MG63 (cell line): Measurements from ENCODE around the gene PROM1. TPM values are rescaled to one million over a fixed set of nuclear protein-coding genes. Genes with fewer than 3 reads are reported as not detected.

Experiments used
- DNase-seq: peaks from one replicate; pipeline ENCODE4 v3.0.0-alpha.2; 2020
- H3K27me3 ChIP-seq: fragments of 250-450 bp; sonication (Bioruptor Pico); 2 replicates; pipeline ENCODE4 v1.5.1; 2020; ENCODE audit warnings: mild to moderate bottlenecking, moderate library complexity
- H3K36me3 ChIP-seq: fragments of 250-450 bp; sonication (Bioruptor Pico); 2 replicates; pipeline ENCODE4 v1.5.1; 2020; ENCODE audit warnings: mild to moderate bottlenecking, moderate library complexity
- H3K4me3 ChIP-seq: fragments of 250-450 bp; sonication (Bioruptor Pico); 2 replicates; pipeline ENCODE4 v1.5.1; 2020; ENCODE audit warnings: mild to moderate bottlenecking, moderate library complexity
- H3K9me3 ChIP-seq: fragments of 250-450 bp; sonication (Bioruptor Pico); 2 replicates; pipeline ENCODE4 v1.5.1; 2020; ENCODE audit warnings: mild to moderate bottlenecking, moderate library complexity
- total RNA-seq: library from RNA; depleted of rRNA; stranded (reverse); fragments of >200 nt; shearing (Covaris generic); gene quantifications from 2 replicates; pipeline ENCODE4 v1.2.3, GENCODE V29; 2014; ENCODE audit warnings: low replicate concordance

Gene PROM1
- total RNA-seq, 1 experiment from 2014 or later, result not detected

GRCh38 chr4:16082041-16082425 lies 1.8 kb downstream of the PROM1 start:
- Histone ChIP-seq H3K36me3 (no peaks in the 10 kb centered on the region), H3K27me3 (peaks cover 34% of the 10 kb centered on the region), H3K9me3 (no peaks in the 10 kb centered on the region), H3K4me3 (no peak overlapping the region; the same call in 1 of the 2 replicates)
- DNase-seq, result no peak

- no peak for DNase-seq
- H3K36me3 ChIP-seq, result no peaks in the 10 kb centered on the region
- H3K27me3 ChIP-seq, result peaks cover 25% of the 10 kb centered on the region
- H3K4me3 ChIP-seq, result no peak overlapping the region
- H3K9me3 ChIP-seq, result no peaks in the 10 kb centered on the region
Measured at GRCh38 chr4:16079046-16079445, 4.8 kb downstream of the PROM1 start.

- H3K27me3 ChIP-seq, result peaks cover 21% of the 10 kb centered on the region
Measured at GRCh38 chr4:16078195-16078760, 5.5 kb downstream of the PROM1 start.

GRCh38 chr4:16077786-16078185 lies 6.0 kb downstream of the PROM1 start:
- Histone ChIP-seq H3K4me3 (no peak overlapping the region), H3K36me3 (no peaks in the 10 kb centered on the region), H3K9me3 (no peaks in the 10 kb centered on the region), H3K27me3 (peaks cover 18% of the 10 kb centered on the region)
- DNase-seq, result no peak

More at GRCh38 chr4:16078195-16078760, 5.5 kb downstream of the PROM1 start:
- Histone ChIP-seq H3K9me3 (no peaks in the 10 kb centered on the region), H3K36me3 (no peaks in the 10 kb centered on the region), H3K4me3 (no peak overlapping the region)
- no peak for DNase-seq

GRCh38 chr4:16075975-16076757 lies 7.7 kb downstream of the PROM1 start:
- H3K9me3 ChIP-seq, result no peaks in the 10 kb centered on the region
- peaks cover 11% of the 10 kb centered on the region; the same call in 1 of the 2 replicates for H3K27me3 ChIP-seq
- DNase-seq, result no peak
- H3K4me3 ChIP-seq, result no peak overlapping the region
- no peaks in the 10 kb centered on the region for H3K36me3 ChIP-seq

- no peaks in the 10 kb centered on the region for H3K9me3 ChIP-seq
- H3K27me3 ChIP-seq, result peaks cover 11% of the 10 kb centered on the region; the same call in 1 of the 2 replicates
- no peak for DNase-seq
- no peak overlapping the region for H3K4me3 ChIP-seq
- no peaks in the 10 kb centered on the region for H3K36me3 ChIP-seq
Measured at GRCh38 chr4:16075061-16075460, 8.8 kb downstream of the PROM1 start.

GRCh38 chr4:16072168-16072567 lies 11.7 kb downstream of the PROM1 start:
- Histone ChIP-seq H3K4me3 (no peak overlapping the region), H3K27me3 (peaks cover 11% of the 10 kb centered on the region; the same call in 1 of the 2 replicates), H3K9me3 (no peaks in the 10 kb centered on the region), H3K36me3 (no peaks in the 10 kb centered on the region)
- DNase-seq, result no peak

- no peak for DNase-seq
- Histone ChIP-seq H3K9me3 (no peaks in the 10 kb centered on the region), H3K4me3 (no peak overlapping the region), H3K36me3 (no peaks in the 10 kb centered on the region), H3K27me3 (peaks cover 11% of the 10 kb centered on the region; the same call in 1 of the 2 replicates)
Measured at GRCh38 chr4:16070203-16070602, 13.6 kb downstream of the PROM1 start.

GRCh38 chr4:16067515-16067914 lies 16.3 kb downstream of the PROM1 start:
- Histone ChIP-seq H3K4me3 (no peak overlapping the region), H3K27me3 (0 out of 2 replicates have a peak, but pooled peaks cover 1% of the 10 kb centered on the region), H3K36me3 (no peaks in the 10 kb centered on the region), H3K9me3 (no peaks in the 10 kb centered on the region)
- DNase-seq, result no peak

- no peak overlapping the region for H3K4me3 ChIP-seq
- no peaks in the 10 kb centered on the region for H3K36me3 ChIP-seq
- H3K9me3 ChIP-seq, result no peaks in the 10 kb centered on the region
- no peak for DNase-seq
- no peaks in the 10 kb centered on the region for H3K27me3 ChIP-seq
Measured at GRCh38 chr4:16066586-16067128, 17.2 kb downstream of the PROM1 start.

GRCh38 chr4:16065066-16065465 lies 18.8 kb downstream of the PROM1 start:
- no peak for DNase-seq
- no peaks in the 10 kb centered on the region for H3K27me3 ChIP-seq
- H3K9me3 ChIP-seq, result no peaks in the 10 kb centered on the region
- no peaks in the 10 kb centered on the region for H3K36me3 ChIP-seq
- no peak overlapping the region for H3K4me3 ChIP-seq

- Histone ChIP-seq H3K36me3 (no peaks in the 10 kb centered on the region), H3K4me3 (no peak overlapping the region), H3K9me3 (no peaks in the 10 kb centered on the region), H3K27me3 (no peaks in the 10 kb centered on the region)
- DNase-seq, result no peak
Measured at GRCh38 chr4:16062601-16063000, 21.2 kb downstream of the PROM1 start.

GRCh38 chr4:16056681-16057385 lies 27.0 kb downstream of the PROM1 start:
- DNase-seq, result no peak
- Histone ChIP-seq H3K9me3 (no peaks in the 10 kb centered on the region), H3K27me3 (no peaks in the 10 kb centered on the region), H3K4me3 (no peak overlapping the region), H3K36me3 (no peaks in the 10 kb centered on the region)

- no peak for DNase-seq
- H3K27me3 ChIP-seq, result no peaks in the 10 kb centered on the region
- no peaks in the 10 kb centered on the region for H3K36me3 ChIP-seq
- H3K9me3 ChIP-seq, result no peaks in the 10 kb centered on the region
- H3K4me3 ChIP-seq, result no peak overlapping the region
Measured at GRCh38 chr4:16055873-16056272, 27.9 kb downstream of the PROM1 start.

GRCh38 chr4:16055471-16055870 lies 28.4 kb downstream of the PROM1 start:
- no peak for DNase-seq
- Histone ChIP-seq H3K36me3 (no peaks in the 10 kb centered on the region), H3K27me3 (no peaks in the 10 kb centered on the region)

GRCh38 chr4:16052939-16053338 lies 30.9 kb downstream of the PROM1 start:
- Histone ChIP-seq H3K27me3 (no peaks in the 10 kb centered on the region), H3K9me3 (no peaks in the 10 kb centered on the region), H3K4me3 (no peak overlapping the region), H3K36me3 (no peaks in the 10 kb centered on the region)
- DNase-seq, result no peak

More at GRCh38 chr4:16055471-16055870, 28.4 kb downstream of the PROM1 start:
- Histone ChIP-seq H3K4me3 (no peak overlapping the region), H3K9me3 (no peaks in the 10 kb centered on the region)

- Histone ChIP-seq H3K27me3 (no peaks in the 10 kb centered on the region), H3K4me3 (no peak overlapping the region), H3K9me3 (no peaks in the 10 kb centered on the region), H3K36me3 (no peaks in the 10 kb centered on the region)
- DNase-seq, result no peak
Measured at GRCh38 chr4:16051980-16052379, 31.8 kb downstream of the PROM1 start.
